ENCODE data around the gene PM20D1. TPM values are rescaled to one million over a fixed set of nuclear protein-coding genes. Genes with fewer than 3 reads are reported as not detected.
"Not testable (repeated sequence)": the region's sequence is repeated elsewhere in the genome, so short reads cannot be mapped to it uniquely, and the experiment has no call there.

The PM20D1 gene
- total and polyA plus RNA-seq, 2 donors, result 1.6 to 2.0 TPM

DNA sequence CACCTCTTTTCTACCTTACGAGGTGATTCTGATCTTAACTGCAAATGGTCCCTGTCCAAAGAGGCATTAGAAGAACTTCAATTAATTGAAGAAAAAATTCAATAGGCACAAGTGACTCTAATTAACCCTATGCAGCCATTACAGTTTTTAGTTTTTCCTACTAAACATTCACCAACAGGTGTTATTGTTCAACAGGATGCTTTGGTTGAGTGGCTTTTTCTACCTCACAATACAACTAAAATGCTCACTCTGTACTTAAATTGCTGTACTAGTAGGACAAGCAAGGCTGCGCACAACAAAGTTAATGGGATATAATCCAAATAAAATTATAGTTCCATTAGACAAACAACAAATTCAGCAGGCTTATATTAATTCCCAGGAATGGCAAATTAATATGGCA is 11.6 kb upstream of the PM20D1 start:
- no peak overlapping the region for H3K4me3 ChIP-seq (ENCODE audit: low read depth, low read length)
- 93% methylated on average over 2 of the region's 2 CpGs for WGBS
- no peaks in the 10 kb centered on the region for H3K4me1 ChIP-seq (ENCODE audit: insufficient read depth)
- H3K36me3 ChIP-seq (ENCODE audit: insufficient read depth), result no peaks in the 10 kb centered on the region
- DNase-seq (ENCODE audit: extremely low spot score), result no peak
- H3K27ac ChIP-seq (ENCODE audit: low read depth), result no peak overlapping the region

DNA sequence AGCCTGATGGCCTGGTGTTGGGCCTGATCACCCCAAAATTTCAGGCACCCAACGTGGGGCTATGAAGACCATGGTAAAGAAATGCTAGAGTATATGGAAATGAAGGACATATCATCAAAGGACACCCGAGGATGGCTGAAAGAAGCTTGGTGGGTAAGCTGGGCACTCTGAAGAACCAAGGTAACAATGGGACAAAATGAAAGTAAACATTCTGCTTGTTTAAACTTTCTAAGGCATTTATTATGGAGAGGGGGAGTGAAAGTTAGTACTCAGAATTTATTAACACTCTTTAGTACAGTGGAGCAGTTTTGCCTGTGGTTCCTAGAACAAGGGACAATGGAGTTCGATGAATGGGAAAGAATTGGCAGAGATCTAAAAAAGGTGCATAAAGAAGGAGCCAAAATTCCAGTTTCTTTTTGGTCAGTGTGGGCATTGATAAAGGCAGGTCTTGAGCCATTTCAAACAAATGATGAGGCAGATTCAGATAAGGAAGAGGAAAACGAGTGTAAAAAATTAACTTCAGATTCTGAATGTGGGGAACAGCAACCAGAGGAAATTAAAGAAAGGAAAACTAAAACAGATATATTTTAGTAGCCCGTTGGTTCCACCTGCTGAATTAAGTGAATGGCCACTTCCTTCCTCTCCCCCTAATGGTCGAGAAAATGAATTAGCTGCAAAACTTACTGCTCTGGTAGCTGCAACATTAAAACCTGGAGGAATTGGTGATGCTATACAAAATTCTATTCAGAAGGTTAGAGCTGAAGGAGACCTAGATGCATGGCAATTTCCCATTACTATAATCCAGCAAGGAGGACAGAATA is 8.4 kb upstream of the PM20D1 start:
- 59% methylated on average over 6 of the region's 6 CpGs for WGBS
- Histone ChIP-seq H3K36me3 (ENCODE audit: insufficient read depth) (no peaks in the 10 kb centered on the region), H3K4me3 (ENCODE audit: low read depth, low read length) (no peak overlapping the region), H3K4me1 (ENCODE audit: insufficient read depth) (no peaks in the 10 kb centered on the region), H3K27ac (ENCODE audit: low read depth) (no peak overlapping the region)
- DNase-seq (ENCODE audit: extremely low spot score), result no peak

DNA sequence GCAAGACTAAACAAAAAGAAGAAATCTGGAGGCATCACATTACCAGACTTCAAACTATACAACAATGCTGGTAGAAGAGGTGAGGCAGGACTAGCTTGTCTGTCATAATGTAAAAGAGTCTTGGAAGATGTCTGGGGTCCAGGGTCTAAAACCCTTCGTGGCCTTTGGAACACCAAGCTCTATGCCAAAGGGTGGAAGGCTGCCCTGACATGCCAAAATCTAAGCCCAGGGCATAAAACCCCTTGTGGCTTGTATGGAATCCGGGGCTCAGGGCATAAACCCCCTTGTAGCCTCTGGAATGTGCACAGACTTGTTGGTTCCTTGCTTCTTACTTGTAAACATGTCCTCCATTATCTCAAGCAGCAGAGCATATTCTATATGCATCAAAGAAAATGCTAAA is 7.6 kb upstream of the PM20D1 start:
- not testable (repeated sequence) for H3K4me1 ChIP-seq (ENCODE audit: insufficient read depth); H3K4me3 ChIP-seq (ENCODE audit: low read depth, low read length); H3K27ac ChIP-seq (ENCODE audit: low read depth); H3K36me3 ChIP-seq (ENCODE audit: insufficient read depth); DNase-seq (ENCODE audit: extremely low spot score)
- 69% methylated on average over 2 of the region's 2 CpGs for WGBS

DNA sequence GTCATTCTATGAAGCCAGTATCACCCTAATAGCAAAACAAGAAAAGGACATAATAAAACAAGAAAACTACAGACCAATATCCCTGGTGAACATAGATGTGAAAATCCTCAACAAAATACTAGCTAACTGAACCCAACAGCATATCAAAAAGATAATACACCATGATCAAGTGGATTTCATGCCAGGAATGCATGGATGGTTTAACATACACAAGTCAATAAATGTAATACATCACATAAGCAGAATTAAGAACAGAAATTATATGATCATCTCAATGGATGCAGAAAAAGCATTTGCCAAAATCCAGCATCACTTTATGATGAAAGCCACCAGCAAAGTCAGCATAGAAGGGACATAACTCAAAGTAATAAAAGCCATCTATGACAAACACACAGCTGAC is 6.5 kb upstream of the PM20D1 start:
- Histone ChIP-seq H3K36me3 (ENCODE audit: insufficient read depth) (no peaks in the 10 kb centered on the region), H3K4me1 (ENCODE audit: insufficient read depth) (no peaks in the 10 kb centered on the region), H3K27ac (ENCODE audit: low read depth) (no peak overlapping the region), H3K4me3 (ENCODE audit: low read depth, low read length) (no peak overlapping the region)
- DNase-seq (ENCODE audit: extremely low spot score), result no peak

DNA sequence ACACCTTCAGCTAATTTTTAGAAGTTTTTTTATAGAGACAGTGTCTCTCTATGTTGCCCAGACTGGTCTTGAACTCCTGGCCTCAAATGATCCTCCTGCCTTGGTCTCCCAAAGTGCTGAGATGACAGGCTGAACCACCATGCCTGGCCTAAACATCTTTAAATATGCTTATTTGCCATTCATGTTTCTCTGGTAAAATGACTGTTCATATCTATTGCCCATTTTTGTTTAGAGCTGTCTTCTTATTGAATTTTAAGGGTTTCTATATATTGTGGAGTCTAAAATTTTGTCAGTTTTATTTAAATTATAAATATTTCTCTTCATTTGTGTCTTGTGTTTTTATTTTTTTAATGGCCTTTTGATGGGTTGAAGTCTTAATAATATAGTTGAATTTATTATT is 3.0 kb upstream of the PM20D1 start:
- no peaks in the 10 kb centered on the region for H3K36me3 ChIP-seq (ENCODE audit: insufficient read depth)
- H3K27ac ChIP-seq (ENCODE audit: low read depth), result no peak overlapping the region
- no peaks in the 10 kb centered on the region for H3K4me1 ChIP-seq (ENCODE audit: insufficient read depth)
- DNase-seq (ENCODE audit: extremely low spot score), result no peak
- no peak overlapping the region for H3K4me3 ChIP-seq (ENCODE audit: low read depth, low read length)

DNA sequence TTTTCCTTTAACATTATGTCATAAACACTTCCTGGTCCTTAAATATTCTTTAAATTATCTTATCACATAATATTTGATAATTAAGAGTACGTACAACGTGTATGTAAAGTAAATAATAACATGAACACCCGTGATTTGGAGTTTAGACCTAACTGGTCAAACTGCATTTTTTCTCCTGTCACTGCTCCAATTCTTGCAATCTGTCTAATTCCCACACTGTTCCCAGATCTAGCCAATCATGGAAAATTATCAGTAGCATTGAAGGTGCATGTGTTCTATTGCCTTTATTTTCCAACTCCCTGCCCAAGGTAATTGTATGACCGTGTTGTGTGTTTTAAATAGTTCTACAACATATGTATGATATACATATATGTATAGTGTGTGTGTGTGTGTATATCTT is 2.1 kb upstream of the PM20D1 start:
- H3K36me3 ChIP-seq (ENCODE audit: insufficient read depth), result no peaks in the 10 kb centered on the region
- DNase-seq (ENCODE audit: extremely low spot score), result no peak
- 71% methylated on average over 4 of the region's 4 CpGs for WGBS
- H3K4me3 ChIP-seq (ENCODE audit: low read depth, low read length), result no peak overlapping the region
- no peak overlapping the region for H3K27ac ChIP-seq (ENCODE audit: low read depth)
- H3K4me1 ChIP-seq (ENCODE audit: insufficient read depth), result no peaks in the 10 kb centered on the region

DNA sequence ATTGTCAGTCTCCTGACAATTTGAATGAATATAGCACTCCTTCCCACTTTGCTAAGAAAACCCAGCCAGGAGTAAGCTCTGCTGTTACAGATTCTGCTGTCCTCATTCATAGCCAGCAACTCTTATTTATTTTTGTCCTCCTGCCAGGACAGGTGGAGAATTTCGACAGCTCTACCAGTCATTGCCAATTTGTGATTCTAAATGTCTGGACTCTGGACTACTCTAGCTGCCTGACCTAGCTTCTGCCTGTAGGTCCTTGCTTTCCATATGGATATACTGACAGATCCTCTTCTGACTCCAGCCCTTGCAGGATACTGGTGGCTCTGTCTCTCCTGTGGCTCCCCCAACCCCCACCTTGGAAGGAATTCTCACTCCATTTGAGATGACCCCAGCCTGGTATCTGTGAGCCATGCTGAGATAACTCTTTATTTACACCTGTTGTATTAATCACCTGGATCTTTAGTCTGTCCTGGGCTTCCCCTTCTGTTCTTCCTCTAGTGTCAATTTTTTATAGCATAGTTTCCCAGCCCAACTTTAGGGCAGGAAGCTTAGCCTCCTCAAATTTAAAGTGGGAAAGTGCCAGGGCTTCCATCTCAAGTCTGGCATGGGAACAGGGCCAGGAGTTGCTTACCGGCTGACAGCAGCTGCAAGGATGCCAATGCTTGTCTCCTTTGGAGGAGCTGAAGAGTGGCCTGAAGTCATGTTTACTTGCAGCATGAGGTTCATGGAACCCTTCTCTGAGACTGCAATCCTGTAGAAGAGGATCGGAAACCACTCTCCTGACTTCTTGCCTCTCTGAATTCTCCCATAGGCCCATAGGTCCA is 6.7 kb downstream of the PM20D1 start:
- no peak for DNase-seq (ENCODE audit: extremely low spot score)
- Histone ChIP-seq H3K4me3 (ENCODE audit: low read depth, low read length) (no peak overlapping the region), H3K4me1 (ENCODE audit: insufficient read depth) (no peaks in the 10 kb centered on the region), H3K36me3 (ENCODE audit: insufficient read depth) (no peaks in the 10 kb centered on the region), H3K27ac (ENCODE audit: low read depth) (no peak overlapping the region)
- WGBS, result 63% methylated on average over 3 of the region's 3 CpGs

GRCh38 chr1:205842229-205842628 is 7.7 kb downstream of the PM20D1 start:
- Histone ChIP-seq H3K4me3 (ENCODE audit: low read depth, low read length) (no peak overlapping the region), H3K4me1 (ENCODE audit: insufficient read depth) (no peaks in the 10 kb centered on the region), H3K36me3 (ENCODE audit: insufficient read depth) (no peaks in the 10 kb centered on the region), H3K27ac (ENCODE audit: low read depth) (no peak overlapping the region)
- WGBS, result 67% methylated on average over 2 of the region's 2 CpGs
- no peak for DNase-seq (ENCODE audit: extremely low spot score)

DNA sequence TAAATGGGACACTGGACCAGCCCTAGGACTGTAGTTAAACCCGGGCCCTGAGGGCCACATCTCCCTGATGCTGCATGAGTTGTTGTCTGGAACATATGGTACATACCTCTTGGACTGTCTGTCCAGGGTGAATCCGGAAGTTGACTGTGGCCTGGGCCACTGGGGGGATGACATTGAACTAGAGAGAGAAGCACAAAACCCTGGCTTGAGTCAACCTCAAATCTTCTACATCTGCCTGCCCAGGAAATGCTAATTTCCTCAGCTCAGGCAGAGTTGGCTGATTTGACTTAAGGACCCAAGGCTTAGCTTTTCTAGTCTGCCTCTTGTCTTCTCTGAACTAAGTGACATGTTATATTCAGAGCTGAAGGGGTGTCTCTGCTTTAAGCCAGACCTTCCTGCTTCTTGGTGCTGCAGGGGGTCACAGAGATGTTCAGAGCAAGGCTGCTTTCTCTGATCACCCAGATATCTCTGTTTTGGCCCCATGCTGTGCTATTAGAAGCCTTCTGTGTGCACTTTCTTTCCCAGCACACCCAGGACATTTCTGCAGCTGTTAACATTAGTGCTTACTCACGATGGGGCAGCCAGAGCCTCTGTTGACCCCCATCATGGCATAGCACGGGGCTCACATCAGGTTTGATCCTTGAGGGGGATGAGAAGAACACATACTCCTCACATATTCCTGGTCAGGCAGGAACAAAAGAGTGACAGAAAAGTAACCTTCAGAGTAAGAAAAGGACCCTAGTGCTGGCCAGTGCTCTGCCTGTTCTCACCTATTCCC is 9.6 kb downstream of the PM20D1 start:
- no peak overlapping the region for H3K27ac ChIP-seq (ENCODE audit: low read depth)

GRCh38 chr1:205837382-205837970 is 12.5 kb downstream of the PM20D1 start:
- H3K4me1 ChIP-seq (ENCODE audit: insufficient read depth), result no peaks in the 10 kb centered on the region
- no peaks in the 10 kb centered on the region for H3K36me3 ChIP-seq (ENCODE audit: insufficient read depth)
- H3K4me3 ChIP-seq (ENCODE audit: low read depth, low read length), result no peak overlapping the region
- 78% methylated on average over 7 of the region's 7 CpGs for WGBS
- no peak for DNase-seq (ENCODE audit: extremely low spot score)
- no peak overlapping the region for H3K27ac ChIP-seq (ENCODE audit: low read depth)

More for the DNA sequence above, 9.6 kb downstream of the PM20D1 start:
- DNase-seq (ENCODE audit: extremely low spot score), result no peak
- no peaks in the 10 kb centered on the region for H3K4me1 ChIP-seq (ENCODE audit: insufficient read depth)
- WGBS, result 74% methylated on average over 4 of the region's 4 CpGs
- H3K36me3 ChIP-seq (ENCODE audit: insufficient read depth), result no peaks in the 10 kb centered on the region
- no peak overlapping the region for H3K4me3 ChIP-seq (ENCODE audit: low read depth, low read length)

DNA sequence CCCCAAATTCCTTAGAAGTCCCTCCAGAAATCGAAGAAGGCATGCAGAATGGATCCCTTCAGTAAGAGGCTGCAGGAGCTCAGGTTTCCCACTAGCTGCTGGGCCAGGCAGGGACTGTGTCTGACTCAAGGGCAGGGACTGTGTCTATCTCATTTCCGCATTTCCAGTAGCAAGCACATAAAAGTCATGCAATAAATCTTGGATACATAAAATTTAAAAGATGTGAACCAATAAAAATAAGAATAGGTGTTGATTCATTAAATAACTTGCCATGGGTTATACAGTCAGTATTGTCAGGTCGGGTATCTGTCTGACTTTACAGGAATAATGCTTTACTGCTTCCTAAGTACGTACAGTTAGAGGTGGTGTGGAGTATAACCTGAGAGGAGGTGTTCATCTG is 15.2 kb downstream of the PM20D1 start:
- Histone ChIP-seq H3K4me1 (ENCODE audit: insufficient read depth) (no peaks in the 10 kb centered on the region), H3K27ac (ENCODE audit: low read depth) (no peak overlapping the region), H3K36me3 (ENCODE audit: insufficient read depth) (no peaks in the 10 kb centered on the region), H3K4me3 (ENCODE audit: low read depth, low read length) (no peak overlapping the region)
- DNase-seq (ENCODE audit: extremely low spot score), result no peak
- 67% methylated on average over 4 of the region's 4 CpGs for WGBS

GRCh38 chr1:205832326-205832751 is 17.6 kb downstream of the PM20D1 start:
- Histone ChIP-seq H3K4me1 (ENCODE audit: insufficient read depth) (no peaks in the 10 kb centered on the region), H3K27ac (ENCODE audit: low read depth) (no peak overlapping the region), H3K4me3 (ENCODE audit: low read depth, low read length) (no peak overlapping the region), H3K36me3 (ENCODE audit: insufficient read depth) (no peaks in the 10 kb centered on the region)
- WGBS, result 79% methylated on average over 6 of the region's 6 CpGs
- DNase-seq (ENCODE audit: extremely low spot score), result no peak

DNA sequence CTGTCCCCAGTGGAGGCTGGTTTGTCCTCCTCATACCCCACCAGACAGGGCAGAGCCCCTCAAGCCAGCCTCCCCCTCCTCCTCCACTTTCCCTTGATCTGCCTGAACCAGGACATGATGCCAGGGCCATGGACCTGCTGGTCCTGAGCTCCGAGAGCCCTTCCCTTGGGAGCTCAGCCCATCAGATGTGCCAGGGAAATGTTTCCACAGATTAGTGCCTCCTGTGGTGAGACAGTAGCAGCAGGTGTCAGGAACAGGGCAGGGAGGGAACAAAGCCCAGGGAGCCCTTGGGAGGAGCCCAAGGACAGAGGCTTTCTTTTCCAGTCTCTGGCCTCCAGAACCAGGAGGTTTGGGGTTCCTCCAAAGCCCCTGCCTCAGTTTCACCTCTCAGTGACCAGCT is 22.3 kb downstream of the PM20D1 start:
- H3K4me1 ChIP-seq (ENCODE audit: insufficient read depth), result no peaks in the 10 kb centered on the region
- WGBS, result 55% methylated on average over 1 of the region's 1 CpG
- no peak overlapping the region for H3K4me3 ChIP-seq (ENCODE audit: low read depth, low read length)
- no peaks in the 10 kb centered on the region for H3K36me3 ChIP-seq (ENCODE audit: insufficient read depth)
- H3K27ac ChIP-seq (ENCODE audit: low read depth), result no peak overlapping the region
- no peak for DNase-seq (ENCODE audit: extremely low spot score)

Data from urinary bladder (tissue), 4 donors.